ENCODE measurements around the gene EFCAB14.

DNA sequence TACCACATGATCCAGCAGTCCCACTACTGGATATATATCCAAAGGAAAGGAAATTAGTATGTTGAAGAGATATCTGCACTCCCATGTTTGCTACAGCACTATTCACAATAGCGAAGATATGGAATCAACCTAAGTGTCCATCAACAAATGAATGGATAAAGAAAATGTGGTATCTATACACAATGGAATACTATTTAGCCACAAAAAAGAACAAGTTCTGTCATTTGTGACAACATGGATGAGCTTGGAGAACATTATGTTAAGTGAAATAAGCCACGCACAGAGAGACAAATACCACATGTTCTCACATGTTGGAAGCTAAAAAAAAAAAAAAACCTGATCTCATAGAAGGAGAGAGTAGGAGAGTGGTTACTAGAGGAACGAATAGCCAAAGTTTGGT lies 68.4 kb downstream of the EFCAB14 start:
- TF ChIP-seq, protein P1, sequence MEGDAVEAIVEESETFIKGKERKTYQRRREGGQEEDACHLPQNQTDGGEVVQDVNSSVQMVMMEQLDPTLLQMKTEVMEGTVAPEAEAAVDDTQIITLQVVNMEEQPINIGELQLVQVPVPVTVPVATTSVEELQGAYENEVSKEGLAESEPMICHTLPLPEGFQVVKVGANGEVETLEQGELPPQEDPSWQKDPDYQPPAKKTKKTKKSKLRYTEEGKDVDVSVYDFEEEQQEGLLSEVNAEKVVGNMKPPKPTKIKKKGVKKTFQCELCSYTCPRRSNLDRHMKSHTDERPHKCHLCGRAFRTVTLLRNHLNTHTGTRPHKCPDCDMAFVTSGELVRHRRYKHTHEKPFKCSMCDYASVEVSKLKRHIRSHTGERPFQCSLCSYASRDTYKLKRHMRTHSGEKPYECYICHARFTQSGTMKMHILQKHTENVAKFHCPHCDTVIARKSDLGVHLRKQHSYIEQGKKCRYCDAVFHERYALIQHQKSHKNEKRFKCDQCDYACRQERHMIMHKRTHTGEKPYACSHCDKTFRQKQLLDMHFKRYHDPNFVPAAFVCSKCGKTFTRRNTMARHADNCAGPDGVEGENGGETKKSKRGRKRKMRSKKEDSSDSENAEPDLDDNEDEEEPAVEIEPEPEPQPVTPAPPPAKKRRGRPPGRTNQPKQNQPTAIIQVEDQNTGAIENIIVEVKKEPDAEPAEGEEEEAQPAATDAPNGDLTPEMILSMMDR (conservative IDR thresholded peaks at IDR 0.05; ENCODE audit: low read length): no peak
- TF ChIP-seq EZH2phosphoT487 (IDR thresholded peaks at IDR 0.05; ENCODE audit: borderline replicate concordance, low read depth, low read length): no peak
